KMS-11 (cell line): Measurements from ENCODE around the gene EPHA8.
A peak's percentile ranks its signal among the peaks of the same experiment; 100 is the strongest.

Experiments used
- H2AFZ ChIP-seq: fragments of 200-600 bp; sonication (generic); 2 replicates; pipeline ENCODE4 v1.6.1; 2016; ENCODE audit warnings: antibody characterized with exemption, mixed run types, low read depth
- H3K27ac ChIP-seq: fragments of 200-600 bp; sonication (generic); 2 replicates; pipeline ENCODE4 v1.6.1; 2016; ENCODE audit warnings: mild to moderate bottlenecking, mixed run types
- H3K27me3 ChIP-seq: fragments of 200-600 bp; sonication (generic); 2 replicates; pipeline ENCODE4 v1.6.1; 2017; ENCODE audit warnings: mild to moderate bottlenecking, low read depth, mixed run types, moderate library complexity; ENCODE audit not compliant: insufficient read depth
- H3K36me3 ChIP-seq: fragments of 200-600 bp; sonication (generic); 2 replicates; pipeline ENCODE4 v1.6.1; 2017; ENCODE audit warnings: mild to moderate bottlenecking, mixed run types; ENCODE audit not compliant: insufficient read depth
- H3K4me1 ChIP-seq: fragments of 200-600 bp; sonication (generic); 2 replicates; pipeline ENCODE4 v1.6.1; 2016; ENCODE audit warnings: mild to moderate bottlenecking, low read depth, mixed run types; ENCODE audit not compliant: poor library complexity, severe bottlenecking
- H3K4me2 ChIP-seq: fragments of 200-600 bp; sonication (generic); 2 replicates; pipeline ENCODE4 v1.7.0; 2016; ENCODE audit warnings: mild to moderate bottlenecking, mixed run types
- H3K4me3 ChIP-seq: fragments of 200-600 bp; sonication (generic); IDR thresholded peaks from 2 replicates; pipeline ENCODE4 v1.6.1; 2017; ENCODE audit warnings: low read depth, low read length, mixed read lengths; ENCODE audit not compliant: insufficient read depth
- H3K79me2 ChIP-seq: fragments of 200-600 bp; sonication (generic); 2 replicates; pipeline ENCODE4 v1.6.1; 2016; ENCODE audit warnings: low read depth, mixed run types; ENCODE audit not compliant: insufficient read depth
- H3K9ac ChIP-seq: fragments of 200-600 bp; sonication (generic); 2 replicates; pipeline ENCODE4 v1.6.1; 2016; ENCODE audit warnings: mild to moderate bottlenecking, mixed run types
- H4K20me1 ChIP-seq: fragments of 200-600 bp; sonication (generic); 2 replicates; pipeline ENCODE4 v1.6.1; 2016; ENCODE audit warnings: mild to moderate bottlenecking, mixed run types; ENCODE audit not compliant: insufficient read depth
- TF ChIP-seq, protein P1 (sequence below): fragments of 200-600 bp; sonication (generic); conservative IDR thresholded peaks from 2 replicates; pipeline ENCODE4 v1.6.1; 2017; ENCODE audit warnings: low read depth, mild to moderate bottlenecking, antibody characterized with exemption, low read length, moderate library complexity, mixed read lengths

The EPHA8 gene

DNA sequence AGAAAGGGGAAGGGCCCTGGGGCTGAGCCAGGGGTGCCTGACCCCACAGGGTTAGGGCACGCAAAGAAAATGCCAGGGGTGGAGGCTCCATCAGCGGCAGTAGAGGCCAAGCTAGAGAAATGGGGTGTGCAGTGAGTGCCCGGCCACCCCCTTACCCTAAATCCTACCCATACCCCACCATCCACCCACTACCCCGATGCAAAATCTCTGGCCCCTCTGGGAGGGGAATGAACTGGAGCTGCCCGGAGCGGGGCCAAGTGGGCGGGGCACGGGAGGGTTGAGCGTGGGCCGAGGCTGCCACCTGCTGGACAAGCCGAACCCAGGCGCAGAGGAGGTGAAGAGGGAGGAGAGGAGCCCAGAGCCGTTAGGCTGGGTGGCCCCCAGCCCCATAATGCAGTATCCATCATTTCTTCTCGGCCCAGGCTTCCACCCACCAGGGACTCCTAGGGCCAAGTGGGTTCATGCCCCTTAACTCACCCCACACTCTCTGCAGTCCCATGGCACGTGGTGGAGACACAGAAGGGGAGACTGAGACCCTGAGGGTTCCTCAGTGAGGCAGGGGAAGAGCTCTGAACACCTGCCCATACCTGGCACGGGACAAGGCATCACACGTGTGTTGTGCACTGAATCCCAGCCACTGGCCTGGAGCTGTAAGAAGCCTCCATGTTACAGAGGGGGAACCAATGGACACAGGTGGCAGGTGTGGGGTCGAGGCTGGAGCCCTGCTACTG is 78.8 kb downstream of the EPHA8 start:
- TF ChIP-seq, protein P1, sequence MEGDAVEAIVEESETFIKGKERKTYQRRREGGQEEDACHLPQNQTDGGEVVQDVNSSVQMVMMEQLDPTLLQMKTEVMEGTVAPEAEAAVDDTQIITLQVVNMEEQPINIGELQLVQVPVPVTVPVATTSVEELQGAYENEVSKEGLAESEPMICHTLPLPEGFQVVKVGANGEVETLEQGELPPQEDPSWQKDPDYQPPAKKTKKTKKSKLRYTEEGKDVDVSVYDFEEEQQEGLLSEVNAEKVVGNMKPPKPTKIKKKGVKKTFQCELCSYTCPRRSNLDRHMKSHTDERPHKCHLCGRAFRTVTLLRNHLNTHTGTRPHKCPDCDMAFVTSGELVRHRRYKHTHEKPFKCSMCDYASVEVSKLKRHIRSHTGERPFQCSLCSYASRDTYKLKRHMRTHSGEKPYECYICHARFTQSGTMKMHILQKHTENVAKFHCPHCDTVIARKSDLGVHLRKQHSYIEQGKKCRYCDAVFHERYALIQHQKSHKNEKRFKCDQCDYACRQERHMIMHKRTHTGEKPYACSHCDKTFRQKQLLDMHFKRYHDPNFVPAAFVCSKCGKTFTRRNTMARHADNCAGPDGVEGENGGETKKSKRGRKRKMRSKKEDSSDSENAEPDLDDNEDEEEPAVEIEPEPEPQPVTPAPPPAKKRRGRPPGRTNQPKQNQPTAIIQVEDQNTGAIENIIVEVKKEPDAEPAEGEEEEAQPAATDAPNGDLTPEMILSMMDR: peak; percentile 78
- Histone ChIP-seq H3K27ac (no peak overlapping the region), H3K9ac (no peak overlapping the region), H3K79me2 (no peaks in the 10 kb centered on the region), H3K36me3 (no peaks in the 10 kb centered on the region), H2AFZ (no peak overlapping the region), H3K4me2 (no peak overlapping the region), H4K20me1 (no peaks in the 10 kb centered on the region), H3K27me3 (peaks cover 38% of the 10 kb centered on the region), H3K4me3 (no peak overlapping the region), H3K4me1 (no peaks in the 10 kb centered on the region)

DNA sequence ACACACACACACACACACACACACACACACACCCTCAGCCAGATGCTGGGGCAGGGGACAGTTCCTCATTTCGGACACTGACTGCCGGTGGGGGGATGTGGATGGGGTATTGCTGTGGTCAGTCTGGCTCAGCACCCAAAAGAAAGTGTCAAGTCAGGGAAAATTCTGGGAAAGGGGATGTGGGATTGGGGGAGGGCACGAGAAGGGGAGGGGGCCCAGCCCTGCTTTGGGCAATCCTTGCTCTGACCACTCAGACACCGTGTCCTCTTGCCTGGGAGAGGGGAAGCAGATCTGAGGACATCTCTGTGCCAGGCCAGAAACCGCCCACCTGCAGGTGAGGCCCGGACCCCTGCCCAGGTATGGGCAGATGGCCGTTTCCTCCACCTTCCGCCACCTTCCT is 80.1 kb downstream of the EPHA8 start, which contains the start of gene C1QC:
Gene C1QC (plus strand): TSS at position 253 of the 400 bp plus-strand sequence. CDS start 391 bp downstream, outside the sequence.
- Histone ChIP-seq H3K79me2 (no peaks in the 10 kb centered on the region), H3K9ac (no peak within 1 kb of the TSS), H3K4me3 (no peak within 1 kb of the TSS), H2AFZ (no peak within 1 kb of the TSS), H3K27ac (no peak within 1 kb of the TSS), H4K20me1 (no peaks in the 10 kb centered on the region), H3K4me1 (no peaks in the 10 kb centered on the region), H3K4me2 (no peak within 1 kb of the TSS), H3K27me3 (peaks cover 47% of the 10 kb centered on the region), H3K36me3 (no peaks in the 10 kb centered on the region)
- TF ChIP-seq, protein P1: no peak

DNA sequence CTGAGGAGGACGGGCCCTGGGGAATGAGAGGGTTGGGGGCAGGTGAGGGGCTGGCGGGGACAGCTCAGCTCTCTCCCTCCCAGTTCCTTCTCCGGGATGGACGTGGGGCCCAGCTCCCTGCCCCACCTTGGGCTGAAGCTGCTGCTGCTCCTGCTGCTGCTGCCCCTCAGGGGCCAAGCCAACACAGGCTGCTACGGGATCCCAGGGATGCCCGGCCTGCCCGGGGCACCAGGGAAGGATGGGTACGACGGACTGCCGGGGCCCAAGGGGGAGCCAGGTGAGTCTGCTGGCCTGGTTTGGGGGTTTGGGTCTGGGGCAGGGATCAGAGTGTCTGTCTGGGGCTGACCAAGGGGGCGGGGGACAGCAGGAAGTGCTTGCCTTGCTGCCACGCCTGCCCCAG is 80.6 kb downstream of the EPHA8 start:
- H3K27me3 ChIP-seq: peaks cover 47% of the 10 kb centered on the region
- no peak overlapping the region for H3K4me2 ChIP-seq
- no peaks in the 10 kb centered on the region for H3K36me3 ChIP-seq
- TF ChIP-seq, protein P1: no peak
- H3K4me1 ChIP-seq: no peaks in the 10 kb centered on the region
- no peak overlapping the region for H3K27ac ChIP-seq
- no peaks in the 10 kb centered on the region for H3K79me2 ChIP-seq
- no peak overlapping the region for H3K4me3 ChIP-seq
- no peak overlapping the region for H3K9ac ChIP-seq
- no peak overlapping the region for H2AFZ ChIP-seq
- H4K20me1 ChIP-seq: no peaks in the 10 kb centered on the region

DNA sequence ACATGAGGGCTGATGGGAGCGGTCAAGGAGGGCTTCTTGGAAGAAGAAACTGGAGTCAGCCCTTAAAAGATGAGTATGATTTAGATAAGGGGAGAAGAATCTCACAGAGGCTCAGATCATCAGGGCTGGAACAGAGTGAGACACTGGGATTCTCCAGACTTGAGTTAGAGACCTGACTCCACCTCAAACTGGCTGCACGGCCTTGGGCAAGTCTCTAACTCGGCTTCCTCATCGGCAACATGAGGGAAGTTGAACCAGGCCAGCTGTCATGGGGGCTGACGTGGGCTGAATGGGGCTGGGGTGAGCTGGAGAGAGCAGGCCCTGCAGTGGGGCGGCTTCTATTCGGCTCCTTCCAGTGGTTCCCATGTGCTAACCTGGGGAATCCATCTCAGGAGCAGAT is 82.6 kb downstream of the EPHA8 start:
- TF ChIP-seq, protein P1: no peak
- H3K36me3 ChIP-seq: no peaks in the 10 kb centered on the region
- H3K27me3 ChIP-seq: peaks cover 54% of the 10 kb centered on the region
- H3K9ac ChIP-seq: no peak overlapping the region
- H2AFZ ChIP-seq: no peak overlapping the region
- no peak overlapping the region for H3K27ac ChIP-seq
- H4K20me1 ChIP-seq: no peaks in the 10 kb centered on the region
- H3K4me2 ChIP-seq: no peak overlapping the region
- no peaks in the 10 kb centered on the region for H3K4me1 ChIP-seq
- H3K79me2 ChIP-seq: no peaks in the 10 kb centered on the region
- H3K4me3 ChIP-seq: no peak overlapping the region
